ENCODE data around the gene SYK.

- TF ChIP-seq CTCF (IDR thresholded peaks at IDR 0.05; ENCODE audit: poor library complexity) (no peak), EZH2 (IDR thresholded peaks at IDR 0.05; ENCODE audit: borderline replicate concordance) (no peak), EZH2phosphoT487 (IDR thresholded peaks at IDR 0.05; ENCODE audit: low read depth, severe bottlenecking, unreplicated experiment) (no peak)
Measured at GRCh38 chr9:90921104-90921503, 119.5 kb downstream of the SYK start.
